PC-3 (cell line): Measurements from ENCODE around the gene TKTL1.

ENCODE experiments used
- EZH2 ChIP-seq: fragments of 300-600 bp; sonication (generic); IDR thresholded peaks from one replicate; pipeline ENCODE4 v1.6.1; 2017; ENCODE audit warnings: antibody characterized with exemption, mild to moderate bottlenecking, low read length; ENCODE audit not compliant: unreplicated experiment
- EZH2phosphoT487 ChIP-seq: fragments of 300-600 bp; sonication (generic); IDR thresholded peaks from 2 replicates; pipeline ENCODE4 v1.6.1; 2018; ENCODE audit warnings: mild to moderate bottlenecking, antibody characterized with exemption, low read length, borderline replicate concordance
- TF ChIP-seq, protein P1 (sequence below): fragments of 300-600 bp; sonication (generic); conservative IDR thresholded peaks from 2 replicates; pipeline ENCODE4 v1.5.1; 2017; ENCODE audit warnings: antibody characterized with exemption, low read depth, mild to moderate bottlenecking, low read length

GRCh38 chrX:154334496-154334895, 38.9 kb downstream of the TKTL1 start:
- TF ChIP-seq, protein P1, sequence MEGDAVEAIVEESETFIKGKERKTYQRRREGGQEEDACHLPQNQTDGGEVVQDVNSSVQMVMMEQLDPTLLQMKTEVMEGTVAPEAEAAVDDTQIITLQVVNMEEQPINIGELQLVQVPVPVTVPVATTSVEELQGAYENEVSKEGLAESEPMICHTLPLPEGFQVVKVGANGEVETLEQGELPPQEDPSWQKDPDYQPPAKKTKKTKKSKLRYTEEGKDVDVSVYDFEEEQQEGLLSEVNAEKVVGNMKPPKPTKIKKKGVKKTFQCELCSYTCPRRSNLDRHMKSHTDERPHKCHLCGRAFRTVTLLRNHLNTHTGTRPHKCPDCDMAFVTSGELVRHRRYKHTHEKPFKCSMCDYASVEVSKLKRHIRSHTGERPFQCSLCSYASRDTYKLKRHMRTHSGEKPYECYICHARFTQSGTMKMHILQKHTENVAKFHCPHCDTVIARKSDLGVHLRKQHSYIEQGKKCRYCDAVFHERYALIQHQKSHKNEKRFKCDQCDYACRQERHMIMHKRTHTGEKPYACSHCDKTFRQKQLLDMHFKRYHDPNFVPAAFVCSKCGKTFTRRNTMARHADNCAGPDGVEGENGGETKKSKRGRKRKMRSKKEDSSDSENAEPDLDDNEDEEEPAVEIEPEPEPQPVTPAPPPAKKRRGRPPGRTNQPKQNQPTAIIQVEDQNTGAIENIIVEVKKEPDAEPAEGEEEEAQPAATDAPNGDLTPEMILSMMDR, result no peak
- TF ChIP-seq EZH2 (no peak), EZH2phosphoT487 (no peak)
